ENCODE measurements around the gene HDDC2.
"Not testable (repeated sequence)": the region's sequence is repeated elsewhere in the genome, so short reads cannot be mapped to it uniquely, and the experiment has no call there.

Gene HDDC2

DNA sequence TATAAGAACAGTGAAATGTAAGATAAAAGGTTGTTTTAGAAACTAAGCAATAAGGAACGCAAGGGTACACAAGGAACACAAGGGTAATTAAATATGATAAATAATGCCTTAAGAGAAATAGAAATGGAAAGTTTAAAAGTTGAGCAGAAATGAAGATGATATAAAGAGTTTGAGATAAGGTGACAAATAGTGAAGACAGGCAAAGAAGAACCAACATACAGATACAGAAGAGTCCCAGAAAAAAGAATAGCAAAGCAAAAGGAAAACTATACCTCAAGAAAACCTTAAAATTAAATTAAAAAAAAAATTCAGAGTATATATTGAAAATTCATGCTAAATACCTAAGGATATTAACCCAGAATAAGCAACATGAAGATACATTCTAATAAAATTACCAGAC, 16.4 kb downstream of the HDDC2 start:
- no peak for DNase-seq (ENCODE audit: low read depth)
- no peak for TF ChIP-seq CTCF (IDR thresholded peaks at IDR 0.05; ENCODE audit: control insufficient read depth, extremely low read depth, insufficient read depth)
- H3K4me3 ChIP-seq (ENCODE audit: low read depth, low read length) = no peak overlapping the region

GRCh38 chr6:125282470-125282869, 19.3 kb downstream of the HDDC2 start:
- not testable (repeated sequence) for DNase-seq (ENCODE audit: low read depth); H3K4me3 ChIP-seq (ENCODE audit: low read depth, low read length)

GRCh38 chr6:125280370-125281035, 21.3 kb downstream of the HDDC2 start:
- not testable (repeated sequence) for H3K4me3 ChIP-seq (ENCODE audit: low read depth, low read length); DNase-seq (ENCODE audit: low read depth)

- no peak overlapping the region for H3K4me3 ChIP-seq (ENCODE audit: low read depth, low read length)
- no peak for TF ChIP-seq CTCF (IDR thresholded peaks at IDR 0.05; ENCODE audit: control insufficient read depth, extremely low read depth, insufficient read depth)
- DNase-seq (ENCODE audit: low read depth) = no peak
Observed at GRCh38 chr6:125279961-125280360, 21.8 kb downstream of the HDDC2 start.

DNA sequence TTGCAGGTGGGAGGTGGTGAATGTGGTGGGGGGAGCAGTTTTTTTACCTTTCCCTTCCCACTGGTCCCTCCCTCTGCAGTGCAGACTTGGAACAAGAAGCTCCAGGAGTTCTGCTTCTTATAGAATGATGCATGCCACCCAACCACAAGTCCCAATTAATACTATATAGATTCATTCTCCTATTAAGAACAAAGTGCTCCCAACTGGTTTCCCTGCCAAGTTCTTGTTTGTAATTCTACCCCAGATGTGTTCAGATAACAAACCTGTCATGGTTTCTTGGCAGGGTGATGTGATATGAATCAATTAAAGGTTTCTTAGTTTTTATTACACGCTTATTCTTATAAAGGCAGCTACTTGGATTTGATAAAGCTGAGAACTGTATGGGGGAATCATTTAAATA, 23.9 kb downstream of the HDDC2 start:
- H3K4me3 ChIP-seq (ENCODE audit: low read depth, low read length) = no peak overlapping the region
- no peak for TF ChIP-seq CTCF (IDR thresholded peaks at IDR 0.05; ENCODE audit: control insufficient read depth, extremely low read depth, insufficient read depth)
- DNase-seq (ENCODE audit: low read depth) = peak; percentile 87

DNA sequence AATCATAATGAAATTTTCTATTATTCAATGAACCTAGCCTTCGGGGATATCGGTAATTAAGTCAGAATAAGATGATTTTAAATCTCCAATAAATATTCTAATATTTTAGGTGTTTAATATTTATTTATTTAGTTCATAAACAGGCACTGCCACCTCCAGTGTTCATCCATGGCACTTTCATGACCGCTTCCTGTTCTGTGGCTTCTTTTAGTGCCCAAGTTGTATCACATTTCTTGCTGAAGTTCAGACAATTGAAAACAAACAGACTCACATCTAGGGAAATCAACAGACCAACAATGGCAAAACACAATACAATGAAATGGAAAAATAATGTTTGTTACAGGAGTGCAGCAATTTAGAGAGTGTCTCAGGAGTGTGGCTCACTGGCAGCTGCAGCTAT, 26.0 kb downstream of the HDDC2 start:
- no peak overlapping the region for H3K4me3 ChIP-seq (ENCODE audit: low read depth, low read length)
- no peak for DNase-seq (ENCODE audit: low read depth)
- no peak; the same call in 1 of the 2 replicates for TF ChIP-seq CTCF (IDR thresholded peaks at IDR 0.05; ENCODE audit: control insufficient read depth, extremely low read depth, insufficient read depth)

DNA sequence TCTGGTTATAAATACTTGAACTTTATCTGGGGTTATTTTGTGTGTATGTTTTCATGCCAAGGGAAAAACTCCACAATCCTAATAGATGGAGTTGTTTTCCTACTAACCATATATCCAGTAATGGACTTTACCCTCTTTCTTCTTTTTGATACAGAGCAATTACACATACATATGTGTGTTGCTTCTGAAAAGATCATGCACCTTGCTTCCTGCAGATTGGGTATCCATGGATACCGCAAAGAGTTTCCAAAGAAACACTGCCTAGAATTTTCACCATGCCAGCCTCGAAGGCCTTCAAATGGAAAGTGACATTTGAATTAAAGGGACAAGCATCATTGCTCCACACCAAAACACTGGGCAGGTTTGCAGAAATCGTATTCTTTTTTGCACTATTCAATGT, 26.8 kb downstream of the HDDC2 start:
- H3K4me3 ChIP-seq (ENCODE audit: low read depth, low read length) = no peak overlapping the region
- no peak for TF ChIP-seq CTCF (IDR thresholded peaks at IDR 0.05; ENCODE audit: control insufficient read depth, extremely low read depth, insufficient read depth)
- DNase-seq (ENCODE audit: low read depth) = no peak

GRCh38 chr6:125273965-125274364, 27.8 kb downstream of the HDDC2 start:
- no peak for DNase-seq (ENCODE audit: low read depth)
- no peak for TF ChIP-seq CTCF (IDR thresholded peaks at IDR 0.05; ENCODE audit: control insufficient read depth, extremely low read depth, insufficient read depth)

More at GRCh38 chr6:125273965-125274364, 27.8 kb downstream of the HDDC2 start:
- H3K4me3 ChIP-seq (ENCODE audit: low read depth, low read length) = no peak overlapping the region

All from LNCaP clone FGC (cell line).